OCI-LY7 (cell line): ENCODE data around the gene ORM2. TPM values are rescaled to one million over a fixed set of nuclear protein-coding genes. Genes with fewer than 3 reads are reported as not detected.

ENCODE experiments used
- BruUV-seq: library from RNA; stranded (reverse); fragments of 400-500 nt; replicated peaks from 2 replicates; lab custom pipeline; 2021; lab: Mats Ljungman, UMichigan
- CTCF ChIA-PET: fragments of 300-600 bp; sonication (Branson Sonifier 250); formaldehyde crosslinking; loops from one replicate; lab custom pipeline; 2022; ENCODE audit warnings: antibody characterized with exemption; ENCODE audit not compliant: unreplicated experiment; lab: Charles Lee
- POLR2A ChIA-PET: fragments of 300-600 bp; sonication (Branson Sonifier 250); formaldehyde crosslinking; loops from one replicate; lab custom pipeline; 2022; ENCODE audit warnings: antibody characterized with exemption; lab: Charles Lee
- DNase-seq: peaks from one replicate; pipeline ENCODE4 v3.0.0-alpha.2; 2015; ENCODE audit warnings: low spot score
- H2AFZ ChIP-seq: fragments of 200-600 bp; sonication (generic), shearing (Covaris generic); 2 replicates; pipeline ENCODE4 v1.6.1; 2014; ENCODE audit warnings: mild to moderate bottlenecking, antibody characterized with exemption, low read length, moderate library complexity
- H3K27ac ChIP-seq: fragments of 200-600 bp; sonication (generic); 2 replicates; pipeline ENCODE4 v1.5.1; 2014; ENCODE audit warnings: mixed run types, low read depth, mild to moderate bottlenecking, moderate library complexity, low read length, inconsistent platforms; ENCODE audit not compliant: poor library complexity, severe bottlenecking
- H3K36me3 ChIP-seq: fragments of 200-600 bp; sonication (generic); 2 replicates; pipeline ENCODE4 v1.6.1; 2014; ENCODE audit warnings: mild to moderate bottlenecking, antibody characterized with exemption, low read length, moderate library complexity, mixed read lengths; ENCODE audit not compliant: insufficient read depth
- H3K4me1 ChIP-seq: fragments of 200-600 bp; sonication (generic); 2 replicates; pipeline ENCODE4 v1.5.1; 2014; ENCODE audit warnings: mild to moderate bottlenecking, low read length; ENCODE audit not compliant: insufficient read depth, poor library complexity, severe bottlenecking
- H3K4me2 ChIP-seq: fragments of 200-600 bp; sonication (generic); 2 replicates; pipeline ENCODE4 v1.6.1; 2014; ENCODE audit warnings: mild to moderate bottlenecking, low read length
- H3K4me3 ChIP-seq: fragments of 200-600 bp; sonication (generic); 2 replicates; pipeline ENCODE4 v1.5.1; 2014; ENCODE audit warnings: mild to moderate bottlenecking, low read depth, low read length; ENCODE audit not compliant: poor library complexity, severe bottlenecking
- H3K79me2 ChIP-seq: fragments of 200-600 bp; sonication (generic); 2 replicates; pipeline ENCODE4 v1.6.1; 2016; ENCODE audit warnings: low read depth, mild to moderate bottlenecking, low read length, moderate library complexity, mixed read lengths; ENCODE audit not compliant: insufficient read depth
- H3K9me2 ChIP-seq: fragments of 200-600 bp; sonication (generic); 2 replicates; pipeline ENCODE4 v1.6.1; 2016; ENCODE audit warnings: mild to moderate bottlenecking, low read length, mixed read lengths; ENCODE audit not compliant: insufficient read depth
- H3K9me3 ChIP-seq: fragments of 200-600 bp; sonication (generic); 2 replicates; pipeline ENCODE4 v1.6.1; 2014; ENCODE audit warnings: mild to moderate bottlenecking, mixed run types, low read length, mixed read lengths
- H4K20me1 ChIP-seq: fragments of 200-600 bp; sonication (generic); 2 replicates; pipeline ENCODE4 v1.6.1; 2014; ENCODE audit warnings: mild to moderate bottlenecking, antibody characterized with exemption, low read length, moderate library complexity, mixed read lengths; ENCODE audit not compliant: insufficient read depth
- CTCF ChIP-seq: fragments of 200-600 bp; sonication (generic); conservative IDR thresholded peaks from 2 replicates; pipeline ENCODE4 v1.5.1; 2014; ENCODE audit warnings: mild to moderate bottlenecking, antibody characterized with exemption, low read length, moderate library complexity, mixed read lengths
- EZH2phosphoT487 ChIP-seq: fragments of 200-600 bp; sonication (generic); IDR thresholded peaks from 2 replicates; pipeline ENCODE4 v1.6.1; 2018; ENCODE audit warnings: low read depth, borderline replicate concordance, mild to moderate bottlenecking, mixed run types, antibody characterized with exemption, low read length, moderate library complexity, mixed read lengths
- intact Hi-C: fragments of 100-400 bp; cut with micrococcal nuclease; formaldehyde crosslinking; loops from one replicate; pipeline ENCODE4 v1.10.0; 2022; ENCODE audit not compliant: unreplicated experiment
- total RNA-seq, 2 experiments: library from RNA; depleted of rRNA in 1 of 2; stranded (reverse); fragments of >200 nt in 1 of 2; shearing (Covaris generic) in 1 of 2; gene quantifications; 2 replicates each; pipeline ENCODE4 v1.2.3, GENCODE V29; 2014 to 2022

The ORM2 gene
- total RNA-seq, 2 experiments from 2014 or later = not detected

GRCh38 chr9:114346146-114346545, 16.5 kb downstream of the ORM2 start:
- peaks cover 25% of the 10 kb centered on the region for H3K4me1 ChIP-seq
- H3K79me2 ChIP-seq = no peaks in the 10 kb centered on the region
- H3K9me2 ChIP-seq = no peaks in the 10 kb centered on the region
- DNase-seq = no peak
- POLR2A ChIA-PET = no interaction called here
- no peak overlapping the region for H3K27ac ChIP-seq
- H3K4me3 ChIP-seq = no peak overlapping the region
- CTCF ChIA-PET = no interaction called here
- H3K4me2 ChIP-seq = no peak overlapping the region
- TF ChIP-seq CTCF = no peak
- H3K36me3 ChIP-seq = peaks cover 95% of the 10 kb centered on the region
- H3K9me3 ChIP-seq = no peaks in the 10 kb centered on the region
- BruUV-seq = no TSS peak
- intact Hi-C loops = no loop called here
- no peak overlapping the region for H2AFZ ChIP-seq
- no peaks in the 10 kb centered on the region for H4K20me1 ChIP-seq

GRCh38 chr9:114347675-114348074, 18.0 kb downstream of the ORM2 start:
- intact Hi-C loops = no loop called here
- Histone ChIP-seq H3K27ac (no peak overlapping the region), H4K20me1 (no peaks in the 10 kb centered on the region), H3K4me3 (no peak overlapping the region), H3K4me1 (peaks cover 25% of the 10 kb centered on the region), H2AFZ (no peak overlapping the region), H3K79me2 (no peaks in the 10 kb centered on the region), H3K4me2 (no peak overlapping the region), H3K9me3 (no peaks in the 10 kb centered on the region), H3K9me2 (no peaks in the 10 kb centered on the region), H3K36me3 (peaks cover 96% of the 10 kb centered on the region)
- CTCF ChIA-PET = interaction anchor here (0.6 kb wide), 1 partner anchor 306 kb away, joined by 3 read pairs; no protein-coding TSS in a partner anchor
- POLR2A ChIA-PET = no interaction called here
- TF ChIP-seq EZH2phosphoT487 (no peak), CTCF (no peak)
- BruUV-seq = no TSS peak
- DNase-seq = no peak

- CTCF ChIA-PET = interaction anchor here (0.6 kb wide), 1 partner anchor 305 kb away, joined by 3 read pairs; no protein-coding TSS in a partner anchor
- H3K9me3 ChIP-seq = no peaks in the 10 kb centered on the region
- peak overlapping the region; percentile 60 for H3K27ac ChIP-seq
- H3K4me3 ChIP-seq = no peak overlapping the region
- peaks cover 25% of the 10 kb centered on the region for H3K4me1 ChIP-seq
- H3K9me2 ChIP-seq = no peaks in the 10 kb centered on the region
- POLR2A ChIA-PET = interaction anchor here (1.2 kb wide), 1 partner anchor 37 kb away, joined by 4 read pairs; no protein-coding TSS in a partner anchor
- DNase-seq = no peak
- intact Hi-C loops = no loop called here
- H3K79me2 ChIP-seq = no peaks in the 10 kb centered on the region
- peaks cover 96% of the 10 kb centered on the region for H3K36me3 ChIP-seq
- H3K4me2 ChIP-seq = no peak overlapping the region; the same call in 1 of the 2 replicates
- no peak overlapping the region for H2AFZ ChIP-seq
- no TSS peak for BruUV-seq
- no peaks in the 10 kb centered on the region for H4K20me1 ChIP-seq
- TF ChIP-seq EZH2phosphoT487 = no peak
Measured at GRCh38 chr9:114348261-114348905, 18.7 kb downstream of the ORM2 start.
